ENCODE measurements around the gene SPATA20. TPM values are rescaled to one million over a fixed set of nuclear protein-coding genes. Genes with fewer than 3 reads are reported as not detected.

Gene SPATA20
- total RNA-seq, 1 donor from 2014 or later = 25.8 TPM

GRCh38 chr17:50547736-50548083, 736 bp downstream of the SPATA20 start:
- TF ChIP-seq CTCF (conservative IDR thresholded peaks at IDR 0.05) = no peak
- Mint-ChIP-seq H3K4me3 (peak overlapping the region; percentile 76), H3K9me3 (no peaks in the 10 kb centered on the region), H3K36me3 (ENCODE audit: low read depth) (no peaks in the 10 kb centered on the region), H3K27me3 (ENCODE audit: low read depth) (peaks cover 9% of the 10 kb centered on the region), H3K4me1 (peaks cover 15% of the 10 kb centered on the region), H3K27ac (ENCODE audit: unreplicated experiment) (no peak overlapping the region)
- DNase-seq (ENCODE audit: low read depth, low spot score) = no peak

GRCh38 chr17:50548831-50549230, 1.9 kb downstream of the SPATA20 start:
- peaks cover 9% of the 10 kb centered on the region for H3K4me1 Mint-ChIP-seq
- no peak overlapping the region for H3K4me3 Mint-ChIP-seq

GRCh38 chr17:50549256-50549941, 2.4 kb downstream of the SPATA20 start:
- Mint-ChIP-seq H3K4me1 (peaks cover 5% of the 10 kb centered on the region), H3K27ac (ENCODE audit: unreplicated experiment) (no peak overlapping the region), H3K9me3 (no peaks in the 10 kb centered on the region), H3K4me3 (peak overlapping the region; percentile 49), H3K36me3 (ENCODE audit: low read depth) (no peaks in the 10 kb centered on the region), H3K27me3 (ENCODE audit: low read depth) (peaks cover 6% of the 10 kb centered on the region)
- TF ChIP-seq CTCF (conservative IDR thresholded peaks at IDR 0.05) = no peak
- DNase-seq (ENCODE audit: low read depth, low spot score) = no peak

More at GRCh38 chr17:50548831-50549230, 1.9 kb downstream of the SPATA20 start:
- H3K9me3 Mint-ChIP-seq = no peaks in the 10 kb centered on the region
- peaks cover 9% of the 10 kb centered on the region for H3K27me3 Mint-ChIP-seq (ENCODE audit: low read depth)
- H3K36me3 Mint-ChIP-seq (ENCODE audit: low read depth) = no peaks in the 10 kb centered on the region
- no peak overlapping the region for H3K27ac Mint-ChIP-seq (ENCODE audit: unreplicated experiment)
- no peak for TF ChIP-seq CTCF (conservative IDR thresholded peaks at IDR 0.05)
- no peak for DNase-seq (ENCODE audit: low read depth, low spot score)

GRCh38 chr17:50549969-50550368, 3.0 kb downstream of the SPATA20 start:
- Mint-ChIP-seq H3K9me3 (no peaks in the 10 kb centered on the region), H3K4me3 (no peak overlapping the region), H3K36me3 (ENCODE audit: low read depth) (no peaks in the 10 kb centered on the region), H3K27ac (ENCODE audit: unreplicated experiment) (no peak overlapping the region), H3K4me1 (peaks cover 5% of the 10 kb centered on the region), H3K27me3 (ENCODE audit: low read depth) (peaks cover 8% of the 10 kb centered on the region)
- TF ChIP-seq CTCF (conservative IDR thresholded peaks at IDR 0.05) = no peak
- DNase-seq (ENCODE audit: low read depth, low spot score) = no peak

GRCh38 chr17:50550661-50551432, 3.9 kb downstream of the SPATA20 start:
- Mint-ChIP-seq H3K4me1 (peaks cover 5% of the 10 kb centered on the region), H3K27me3 (ENCODE audit: low read depth) (peaks cover 5% of the 10 kb centered on the region), H3K4me3 (no peak overlapping the region), H3K36me3 (ENCODE audit: low read depth) (no peaks in the 10 kb centered on the region), H3K9me3 (no peaks in the 10 kb centered on the region), H3K27ac (ENCODE audit: unreplicated experiment) (no peak overlapping the region)
- DNase-seq (ENCODE audit: low read depth, low spot score) = peak; percentile 75
- TF ChIP-seq CTCF (conservative IDR thresholded peaks at IDR 0.05) = peak; percentile 79

All from neural crest cell (in vitro differentiated cells).